Liver (tissue), 9 donors: ENCODE data around the gene ADAMTS2. TPM values are rescaled to one million over a fixed set of nuclear protein-coding genes. Genes with fewer than 3 reads are reported as not detected.

Experiments
- DNase-seq: peaks from one replicate; pipeline ENCODE4 v3.0.0-alpha.2; 2017; ENCODE audit warnings: low spot score
- H3K27ac ChIP-seq, 2 donors: one replicate each; pipeline ENCODE4 v1.7.0; 2013; ENCODE audit warnings: inconsistent platforms in 2 of 2, low read length in 2 of 2, control low read depth in 1 of 2, low read depth in 1 of 2, mild to moderate bottlenecking in 1 of 2
- H3K27me3 ChIP-seq, 4 donors: one replicate each; pipeline versions ENCODE4 v1.6.1 to v1.7.0; 2013; ENCODE audit warnings: low read length in 3 of 4, inconsistent platforms in 1 of 4, mild to moderate bottlenecking in 1 of 4, moderate library complexity in 1 of 4; ENCODE audit not compliant: control insufficient read depth in 4 of 4, insufficient read depth in 4 of 4
- H3K36me3 ChIP-seq, 4 donors: one replicate each; pipeline versions ENCODE4 v1.6.1 to v1.7.0; 2013; ENCODE audit warnings: low read length in 3 of 4, mild to moderate bottlenecking in 3 of 4, low read depth in 1 of 4, moderate library complexity in 1 of 4; ENCODE audit not compliant: control insufficient read depth in 4 of 4, insufficient read depth in 3 of 4
- H3K4me1 ChIP-seq, 4 donors: one replicate each; pipeline versions ENCODE4 v1.6.1 to v1.7.0; 2013; ENCODE audit warnings: low read length in 3 of 4, mild to moderate bottlenecking in 3 of 4, moderate library complexity in 1 of 4; ENCODE audit not compliant: control insufficient read depth in 4 of 4, insufficient read depth in 4 of 4
- H3K4me3 ChIP-seq, 3 donors: one replicate each; pipeline versions ENCODE4 v1.6.1 to v1.7.0; 2013; ENCODE audit warnings: low read length in 3 of 3, control low read depth in 1 of 3, low read depth in 1 of 3, mild to moderate bottlenecking in 1 of 3
- H3K9ac ChIP-seq, 2 donors: one replicate each; pipeline ENCODE4 v1.7.0; 2013; ENCODE audit warnings: low read length in 2 of 2, mild to moderate bottlenecking in 2 of 2, moderate library complexity in 2 of 2, control low read depth in 1 of 2, low read depth in 1 of 2
- H3K9me3 ChIP-seq, 4 donors: one replicate each; pipeline versions ENCODE4 v1.6.1 to v1.7.0; 2013; ENCODE audit warnings: low read length in 3 of 4; ENCODE audit not compliant: control insufficient read depth in 4 of 4
- EGR1 ChIP-seq, 2 donors: IDR thresholded peaks; 2 replicates each; pipeline ENCODE4 v1.6.1; 2016 to 2018; ENCODE audit warnings: antibody characterized with exemption in 2 of 2, low read depth in 2 of 2
- FOXA1 ChIP-seq: IDR thresholded peaks from 2 replicates; pipeline ENCODE4 v1.6.1; 2016; ENCODE audit warnings: antibody characterized with exemption
- FOXA2 ChIP-seq: IDR thresholded peaks from 2 replicates; pipeline ENCODE4 v1.6.1; 2016; ENCODE audit warnings: antibody characterized with exemption
- GABPA ChIP-seq, 2 donors: IDR thresholded peaks in 1 of 2; conservative IDR thresholded peaks in 1 of 2; 2 replicates each; pipeline ENCODE4 v1.6.1; 2016; ENCODE audit warnings: antibody characterized with exemption in 2 of 2, mild to moderate bottlenecking in 1 of 2, moderate library complexity in 1 of 2
- HNF4A ChIP-seq, 2 donors: conservative IDR thresholded peaks; 2 replicates each; pipeline ENCODE4 v1.6.1; 2016; ENCODE audit warnings: antibody characterized with exemption in 2 of 2, mild to moderate bottlenecking in 2 of 2
- HNF4G ChIP-seq: IDR thresholded peaks from 2 replicates; pipeline ENCODE4 v1.6.1; 2016; ENCODE audit warnings: antibody characterized with exemption
- JUND ChIP-seq, 2 donors: IDR thresholded peaks; 2 replicates each; pipeline ENCODE4 v1.6.1; 2016; ENCODE audit warnings: antibody characterized with exemption in 2 of 2
- NR2F2 ChIP-seq: IDR thresholded peaks from 2 replicates; pipeline ENCODE4 v1.6.1; 2016; ENCODE audit warnings: antibody characterized with exemption
- RAD21 ChIP-seq, 2 donors: IDR thresholded peaks; 2 replicates each; pipeline ENCODE4 v1.6.1; 2016; ENCODE audit warnings: antibody characterized with exemption in 2 of 2, mild to moderate bottlenecking in 2 of 2
- RXRA ChIP-seq, 2 donors: IDR thresholded peaks; 2 replicates each; pipeline ENCODE4 v1.6.1; 2017 to 2018; ENCODE audit warnings: antibody characterized with exemption in 2 of 2, mild to moderate bottlenecking in 1 of 2
- SP1 ChIP-seq: IDR thresholded peaks from 2 replicates; pipeline ENCODE4 v1.6.1; 2018; ENCODE audit warnings: antibody characterized with exemption, mild to moderate bottlenecking
- TAF1 ChIP-seq: conservative IDR thresholded peaks from 2 replicates; pipeline ENCODE4 v1.6.1; 2016; ENCODE audit warnings: antibody characterized with exemption, mild to moderate bottlenecking
- YY1 ChIP-seq: IDR thresholded peaks from 2 replicates; pipeline ENCODE4 v1.6.1; 2016; ENCODE audit warnings: antibody characterized with exemption, mild to moderate bottlenecking
- WGBS: extraction: QIAGEN DNeasy Blood & Tissue Kit; methylation state at CpG from one replicate; pipeline ENCODE4 v1.1.7; 2013; 5-methylcytosine and 5-hydroxymethylcytosine counted together
- polyA plus RNA-seq, 2 donors: library from polyadenylated mRNA; stranded (reverse) in 1 of 2; unstranded in 1 of 2; fragments of 200-250 nt in 1 of 2; fragments of >200 nt in 1 of 2; fragmentation: Nextera tagmentation in 1 of 2; extraction: Ambion mirVana in 1 of 2; gene quantifications; one replicate each; pipeline versions ENCODE4 v1.2.1 to v1.2.3, GENCODE V29; 2013 to 2015
- total RNA-seq, 2 donors: library from RNA; depleted of rRNA; stranded (reverse); fragments of >200 nt; gene quantifications; one replicate each; pipeline ENCODE4 v1.2.3, GENCODE V29; 2014
- TF ChIP-seq, protein P1 (sequence below): IDR thresholded peaks from 2 replicates; pipeline ENCODE4 v1.6.1; 2016; ENCODE audit warnings: antibody characterized with exemption, mild to moderate bottlenecking
- TF ChIP-seq, protein P2 (sequence below): fragments of 150-350 bp; IDR thresholded peaks from 2 replicates; pipeline ENCODE4 v1.5.1; 2017; ENCODE audit warnings: improper control_type of control experiment, low read depth, low read length; ENCODE audit not compliant: missing input control
- TF ChIP-seq, protein P3 (sequence below): IDR thresholded peaks from 2 replicates; pipeline ENCODE4 v1.6.1; 2016; ENCODE audit warnings: antibody characterized with exemption
- TF ChIP-seq, protein P4 (sequence below): IDR thresholded peaks from 2 replicates; pipeline ENCODE4 v1.6.1; 2016; ENCODE audit warnings: antibody characterized with exemption
- TF ChIP-seq, protein P5 (sequence below): IDR thresholded peaks from 2 replicates; pipeline ENCODE4 v1.6.1; 2016; ENCODE audit warnings: antibody characterized with exemption
- donor health status: healthy.
- donor health status: healthy.
- donor health status: healthy.
- donor health status: healthy.
- donor health status: healthy.

The ADAMTS2 gene
- total and polyA plus RNA-seq, 4 donors: 2.7 to 24.3 (median 12.0) TPM

DNA sequence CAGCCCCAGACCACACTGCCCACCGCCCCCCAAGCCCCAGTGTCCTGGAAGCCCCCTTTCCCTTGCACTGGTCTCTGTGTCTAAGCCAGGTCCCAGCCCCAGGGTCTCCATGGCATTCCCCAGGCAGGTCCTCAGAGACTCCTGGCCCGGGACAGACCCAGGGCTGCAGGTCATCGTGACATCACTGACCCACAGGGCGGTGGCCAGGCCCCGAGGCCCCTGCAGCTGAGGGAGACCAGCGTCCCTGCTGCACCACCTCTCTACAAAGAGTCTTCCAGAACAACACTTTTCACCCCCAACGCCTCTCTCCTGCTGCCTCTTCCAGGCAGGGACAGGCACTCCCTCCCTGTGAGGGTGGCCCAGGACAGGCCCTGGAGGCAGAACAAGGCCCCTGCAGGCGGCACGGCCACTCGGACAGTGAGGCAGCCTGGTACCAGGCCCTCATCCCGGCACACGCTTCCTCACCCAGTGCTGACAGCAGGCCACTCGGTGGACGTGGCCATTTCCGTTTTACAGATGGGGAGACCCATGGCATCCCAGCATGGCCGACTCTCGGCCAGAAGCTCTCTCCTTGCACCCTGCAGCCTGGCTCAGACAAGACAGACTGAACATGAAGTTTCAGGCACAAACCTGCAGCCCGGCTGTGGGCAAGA is 136.4 kb downstream of the ADAMTS2 start:
- H3K4me3 ChIP-seq: no peak overlapping the region
- no peaks in the 10 kb centered on the region for H3K4me1 ChIP-seq
- H3K27ac ChIP-seq: no peak overlapping the region
- no peaks in the 10 kb centered on the region for H3K36me3 ChIP-seq
- DNase-seq: no peak
- H3K27me3 ChIP-seq: no peaks in the 10 kb centered on the region
- WGBS: 86% methylated on average over 18 of the region's 18 CpGs
- H3K9ac ChIP-seq: no peak overlapping the region
- H3K9me3 ChIP-seq: no peaks in the 10 kb centered on the region
- no peak for TF ChIP-seq EGR1 (IDR thresholded peaks at IDR 0.05; ENCODE audit: low read depth in 2 of 2)

DNA sequence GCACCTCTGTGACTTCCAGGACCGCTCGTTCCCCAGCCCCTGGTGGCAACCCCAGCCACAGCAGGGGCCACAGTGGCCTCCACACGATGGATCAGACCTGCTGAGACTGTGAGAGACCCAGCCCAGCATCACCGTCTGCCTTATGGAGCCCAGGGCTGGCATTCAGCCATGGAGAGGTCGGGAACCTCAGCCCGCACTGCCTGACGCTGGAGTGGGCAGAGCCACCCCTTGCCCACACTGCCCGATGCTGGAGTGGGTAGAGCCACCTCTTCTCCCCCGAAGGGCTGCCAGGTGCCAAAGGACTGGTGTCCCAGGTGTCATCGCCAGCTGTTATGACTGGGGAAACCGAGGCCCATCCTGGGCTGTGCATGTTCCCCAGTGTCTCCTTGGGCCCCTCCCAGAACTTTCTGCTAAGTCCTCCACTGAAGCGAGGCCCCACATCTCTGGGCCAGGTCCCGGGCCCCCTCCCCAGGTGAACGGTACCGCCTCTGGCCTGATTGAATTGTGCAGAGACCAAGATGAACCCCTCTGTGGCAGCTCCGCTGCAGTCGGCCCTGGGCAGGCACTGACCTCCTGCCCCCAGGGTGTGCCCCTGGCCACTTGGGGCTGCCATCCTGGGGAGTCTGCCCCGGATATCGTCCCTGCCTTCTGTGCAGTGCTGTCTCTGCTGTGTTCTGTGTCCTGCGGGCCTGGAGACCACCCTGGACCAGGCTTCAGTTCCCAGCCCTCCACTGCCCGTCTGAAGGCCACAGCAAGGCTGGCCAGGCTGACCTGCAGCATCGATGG is 137.1 kb downstream of the ADAMTS2 start:
- no peak overlapping the region for H3K9ac ChIP-seq
- no peak overlapping the region for H3K27ac ChIP-seq

More for the DNA sequence above, 137.1 kb downstream of the ADAMTS2 start:
- H3K4me3 ChIP-seq: no peak overlapping the region
- DNase-seq: no peak
- no peaks in the 10 kb centered on the region for H3K27me3 ChIP-seq
- no peaks in the 10 kb centered on the region for H3K9me3 ChIP-seq
- 84% methylated on average over 22 of the region's 22 CpGs for WGBS
- H3K4me1 ChIP-seq: no peaks in the 10 kb centered on the region
- TF ChIP-seq, protein P1, sequence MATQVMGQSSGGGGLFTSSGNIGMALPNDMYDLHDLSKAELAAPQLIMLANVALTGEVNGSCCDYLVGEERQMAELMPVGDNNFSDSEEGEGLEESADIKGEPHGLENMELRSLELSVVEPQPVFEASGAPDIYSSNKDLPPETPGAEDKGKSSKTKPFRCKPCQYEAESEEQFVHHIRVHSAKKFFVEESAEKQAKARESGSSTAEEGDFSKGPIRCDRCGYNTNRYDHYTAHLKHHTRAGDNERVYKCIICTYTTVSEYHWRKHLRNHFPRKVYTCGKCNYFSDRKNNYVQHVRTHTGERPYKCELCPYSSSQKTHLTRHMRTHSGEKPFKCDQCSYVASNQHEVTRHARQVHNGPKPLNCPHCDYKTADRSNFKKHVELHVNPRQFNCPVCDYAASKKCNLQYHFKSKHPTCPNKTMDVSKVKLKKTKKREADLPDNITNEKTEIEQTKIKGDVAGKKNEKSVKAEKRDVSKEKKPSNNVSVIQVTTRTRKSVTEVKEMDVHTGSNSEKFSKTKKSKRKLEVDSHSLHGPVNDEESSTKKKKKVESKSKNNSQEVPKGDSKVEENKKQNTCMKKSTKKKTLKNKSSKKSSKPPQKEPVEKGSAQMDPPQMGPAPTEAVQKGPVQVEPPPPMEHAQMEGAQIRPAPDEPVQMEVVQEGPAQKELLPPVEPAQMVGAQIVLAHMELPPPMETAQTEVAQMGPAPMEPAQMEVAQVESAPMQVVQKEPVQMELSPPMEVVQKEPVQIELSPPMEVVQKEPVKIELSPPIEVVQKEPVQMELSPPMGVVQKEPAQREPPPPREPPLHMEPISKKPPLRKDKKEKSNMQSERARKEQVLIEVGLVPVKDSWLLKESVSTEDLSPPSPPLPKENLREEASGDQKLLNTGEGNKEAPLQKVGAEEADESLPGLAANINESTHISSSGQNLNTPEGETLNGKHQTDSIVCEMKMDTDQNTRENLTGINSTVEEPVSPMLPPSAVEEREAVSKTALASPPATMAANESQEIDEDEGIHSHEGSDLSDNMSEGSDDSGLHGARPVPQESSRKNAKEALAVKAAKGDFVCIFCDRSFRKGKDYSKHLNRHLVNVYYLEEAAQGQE: no peak
- TF ChIP-seq EGR1 (IDR thresholded peaks at IDR 0.05; ENCODE audit: low read depth in 2 of 2) (no peak), NR2F2 (no peak), YY1 (no peak), JUND (IDR thresholded peaks at IDR 0.05) (no peak), FOXA2 (no peak), GABPA (IDR thresholded peaks at IDR 0.05 in 1 of 2, conservative IDR thresholded peaks at IDR 0.05 in 1 of 2) (no peak), HNF4A (conservative IDR thresholded peaks at IDR 0.05) (no peak), HNF4G (no peak), RAD21 (IDR thresholded peaks at IDR 0.05) (no peak), TAF1 (no peak), FOXA1 (no peak), RXRA (IDR thresholded peaks at IDR 0.05) (no peak), SP1 (no peak)
- TF ChIP-seq, protein P2, sequence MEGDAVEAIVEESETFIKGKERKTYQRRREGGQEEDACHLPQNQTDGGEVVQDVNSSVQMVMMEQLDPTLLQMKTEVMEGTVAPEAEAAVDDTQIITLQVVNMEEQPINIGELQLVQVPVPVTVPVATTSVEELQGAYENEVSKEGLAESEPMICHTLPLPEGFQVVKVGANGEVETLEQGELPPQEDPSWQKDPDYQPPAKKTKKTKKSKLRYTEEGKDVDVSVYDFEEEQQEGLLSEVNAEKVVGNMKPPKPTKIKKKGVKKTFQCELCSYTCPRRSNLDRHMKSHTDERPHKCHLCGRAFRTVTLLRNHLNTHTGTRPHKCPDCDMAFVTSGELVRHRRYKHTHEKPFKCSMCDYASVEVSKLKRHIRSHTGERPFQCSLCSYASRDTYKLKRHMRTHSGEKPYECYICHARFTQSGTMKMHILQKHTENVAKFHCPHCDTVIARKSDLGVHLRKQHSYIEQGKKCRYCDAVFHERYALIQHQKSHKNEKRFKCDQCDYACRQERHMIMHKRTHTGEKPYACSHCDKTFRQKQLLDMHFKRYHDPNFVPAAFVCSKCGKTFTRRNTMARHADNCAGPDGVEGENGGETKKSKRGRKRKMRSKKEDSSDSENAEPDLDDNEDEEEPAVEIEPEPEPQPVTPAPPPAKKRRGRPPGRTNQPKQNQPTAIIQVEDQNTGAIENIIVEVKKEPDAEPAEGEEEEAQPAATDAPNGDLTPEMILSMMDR: no peak
- TF ChIP-seq, protein P3, sequence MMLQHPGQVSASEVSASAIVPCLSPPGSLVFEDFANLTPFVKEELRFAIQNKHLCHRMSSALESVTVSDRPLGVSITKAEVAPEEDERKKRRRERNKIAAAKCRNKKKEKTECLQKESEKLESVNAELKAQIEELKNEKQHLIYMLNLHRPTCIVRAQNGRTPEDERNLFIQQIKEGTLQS: no peak
- TF ChIP-seq, protein P4, sequence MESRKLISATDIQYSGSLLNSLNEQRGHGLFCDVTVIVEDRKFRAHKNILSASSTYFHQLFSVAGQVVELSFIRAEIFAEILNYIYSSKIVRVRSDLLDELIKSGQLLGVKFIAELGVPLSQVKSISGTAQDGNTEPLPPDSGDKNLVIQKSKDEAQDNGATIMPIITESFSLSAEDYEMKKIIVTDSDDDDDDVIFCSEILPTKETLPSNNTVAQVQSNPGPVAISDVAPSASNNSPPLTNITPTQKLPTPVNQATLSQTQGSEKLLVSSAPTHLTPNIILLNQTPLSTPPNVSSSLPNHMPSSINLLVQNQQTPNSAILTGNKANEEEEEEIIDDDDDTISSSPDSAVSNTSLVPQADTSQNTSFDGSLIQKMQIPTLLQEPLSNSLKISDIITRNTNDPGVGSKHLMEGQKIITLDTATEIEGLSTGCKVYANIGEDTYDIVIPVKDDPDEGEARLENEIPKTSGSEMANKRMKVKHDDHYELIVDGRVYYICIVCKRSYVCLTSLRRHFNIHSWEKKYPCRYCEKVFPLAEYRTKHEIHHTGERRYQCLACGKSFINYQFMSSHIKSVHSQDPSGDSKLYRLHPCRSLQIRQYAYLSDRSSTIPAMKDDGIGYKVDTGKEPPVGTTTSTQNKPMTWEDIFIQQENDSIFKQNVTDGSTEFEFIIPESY: no peak
- TF ChIP-seq, protein P5, sequence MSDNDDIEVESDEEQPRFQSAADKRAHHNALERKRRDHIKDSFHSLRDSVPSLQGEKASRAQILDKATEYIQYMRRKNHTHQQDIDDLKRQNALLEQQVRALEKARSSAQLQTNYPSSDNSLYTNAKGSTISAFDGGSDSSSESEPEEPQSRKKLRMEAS: no peak
- no peaks in the 10 kb centered on the region for H3K36me3 ChIP-seq
